Right renal cortex interstitium (tissue), 3 donors: ENCODE results near the gene DAPK1. TPM values are rescaled to one million over a fixed set of nuclear protein-coding genes. Genes with fewer than 3 reads are reported as not detected.

Experiments
- DNase-seq, 3 donors: peaks; one replicate each; pipeline ENCODE4 v3.0.0-alpha.2; 2013; ENCODE audit warnings: low read depth in 3 of 3, low spot score in 2 of 3
- polyA plus RNA-seq, 3 donors: library from polyadenylated mRNA; unstranded; fragments of 120-200 nt; gene quantifications; one replicate each; pipeline ENCODE4 v1.2.1, GENCODE V29; 2013; ENCODE audit not compliant: insufficient read length in 3 of 3

The DAPK1 gene
- polyA plus RNA-seq, 3 donors, result 66.5 to 68.4 (median 68.4) TPM

GRCh38 chr9:87516222-87516925, 18.7 kb downstream of the DAPK1 start:
- no peak for DNase-seq

GRCh38 chr9:87516926-87517290, 19.2 kb downstream of the DAPK1 start:
- no peak for DNase-seq

- no peak for DNase-seq
These were observed 20.1 kb downstream of the DAPK1 start for GRCh38 chr9:87517732-87518131.

GRCh38 chr9:87518702-87519335, 21.2 kb downstream of the DAPK1 start:
- no peak for DNase-seq

- no peak for DNase-seq
These were observed 21.8 kb downstream of the DAPK1 start for GRCh38 chr9:87519461-87519860.

- no peak for DNase-seq
These were observed 22.6 kb downstream of the DAPK1 start for GRCh38 chr9:87520172-87520683.

GRCh38 chr9:87521834-87522233, 24.2 kb downstream of the DAPK1 start:
- no peak for DNase-seq

GRCh38 chr9:87524061-87524460, 26.4 kb downstream of the DAPK1 start:
- no peak for DNase-seq

- DNase-seq, result no peak
These were observed 28.1 kb downstream of the DAPK1 start for GRCh38 chr9:87525546-87526303.

- no peak for DNase-seq
These were observed 29.7 kb downstream of the DAPK1 start for GRCh38 chr9:87527211-87527916.

GRCh38 chr9:87528969-87529368, 31.3 kb downstream of the DAPK1 start:
- no peak for DNase-seq

GRCh38 chr9:87529671-87530070, 32.0 kb downstream of the DAPK1 start:
- no peak for DNase-seq

- no peak for DNase-seq
These were observed 33.0 kb downstream of the DAPK1 start for GRCh38 chr9:87530716-87531115.

- no peak for DNase-seq
These were observed 34.0 kb downstream of the DAPK1 start for GRCh38 chr9:87531370-87532295.

GRCh38 chr9:87533271-87533670, 35.6 kb downstream of the DAPK1 start:
- no peak for DNase-seq

GRCh38 chr9:87534036-87534435, 36.4 kb downstream of the DAPK1 start:
- no peak for DNase-seq

GRCh38 chr9:87534957-87535356, 37.3 kb downstream of the DAPK1 start:
- no peak for DNase-seq

- DNase-seq, result no peak
These were observed 38.3 kb downstream of the DAPK1 start for GRCh38 chr9:87535817-87536539.

- no peak for DNase-seq
These were observed 40.0 kb downstream of the DAPK1 start for GRCh38 chr9:87537625-87538024.
